Measurements from ENCODE around the gene POC5. TPM values are rescaled to one million over a fixed set of nuclear protein-coding genes. Genes with fewer than 3 reads are reported as not detected.

The POC5 gene
- total and polyA plus RNA-seq, 2 of the 8 experiments (the other 6 are each of a cell fraction or from before 2014, with no cell fraction given), result 11.2 to 12.1 TPM

GRCh38 chr5:75677607-75678006, 39.6 kb downstream of the POC5 start:
- DNase-seq (ENCODE audit: low read depth in 1 of 2, low spot score in 2 of 2) (no peak), FAIRE-seq (no peak)
- Histone ChIP-seq H3K4ac (replicated peaks; ENCODE audit: insufficient read length, low read depth, low read length) (no peak overlapping the region), H3K27me3 (replicated peaks in 1 of 4; ENCODE audit: control insufficient read depth in 3 of 4, extremely low read depth in 1 of 4, insufficient read depth in 3 of 4, low read length in 3 of 4) (no peaks in the 10 kb centered on the region), H2AFZ (ENCODE audit: low read length) (no peak overlapping the region), H4K91ac (replicated peaks; ENCODE audit: insufficient read length, low read length) (no peak overlapping the region), H2BK20ac (ENCODE audit: low read length) (no peak overlapping the region), H3K23me2 (ENCODE audit: low read depth, low read length) (no peaks in the 10 kb centered on the region), H3K79me1 (ENCODE audit: low read depth, low read length) (no peaks in the 10 kb centered on the region), H3K14ac (ENCODE audit: insufficient read length) (no peak overlapping the region), H3K4me2 (ENCODE audit: insufficient read depth in 1 of 2, low read depth in 2 of 2, low read length in 2 of 2) (no peak overlapping the region), H3K27ac (ENCODE audit: low read depth, low read length) (no peak overlapping the region), H2AK5ac (ENCODE audit: low read depth, low read length) (no peak overlapping the region), H2BK15ac (ENCODE audit: low read length) (no peak overlapping the region), H3K9ac (replicated peaks in 1 of 4; ENCODE audit: extremely low read depth in 1 of 4, low read depth in 3 of 4, low read length in 3 of 4) (no peak overlapping the region), H4K8ac (ENCODE audit: extremely low read depth, insufficient read depth, low read length) (no peak overlapping the region), H2BK120ac (replicated peaks; ENCODE audit: low read depth, low read length) (no peak overlapping the region), H3K18ac (ENCODE audit: extremely low read depth, low read length) (no peak overlapping the region), H2BK5ac (ENCODE audit: low read depth, low read length) (no peak overlapping the region), H4K5ac (ENCODE audit: insufficient read length, low read depth, low read length) (no peak overlapping the region), H3K4me3 (ENCODE audit: extremely low read depth in 1 of 4, insufficient read depth in 2 of 4, low read depth in 3 of 4, low read length in 4 of 4) (no peak overlapping the region), H3K23ac (ENCODE audit: insufficient read length) (no peak overlapping the region), H3K36me3 (ENCODE audit: control insufficient read depth in 2 of 4, insufficient read depth in 4 of 4, low read length in 3 of 4) (peaks cover 0 to 3% (median 1%) of the 10 kb centered on the region in 4 experiments; a peak in 2 of 8 replicates), H4K20me1 (replicated peaks in 1 of 2; ENCODE audit: control insufficient read depth in 1 of 2, insufficient read depth in 2 of 2, low read length in 2 of 2) (no peaks in the 10 kb centered on the region), H3K56ac (replicated peaks; ENCODE audit: insufficient read length, low read depth, low read length) (no peak overlapping the region), H3K4me1 (replicated peaks in 1 of 4; ENCODE audit: control insufficient read depth in 3 of 4, insufficient read depth in 4 of 4, low read length in 3 of 4) (no peaks in the 10 kb centered on the region), H3K79me2 (ENCODE audit: control insufficient read depth in 1 of 2, insufficient read depth in 2 of 2, low read length in 2 of 2) (no peaks in the 10 kb centered on the region), H3K9me3 (ENCODE audit: insufficient read depth in 2 of 2, low read depth in 1 of 2, low read length in 1 of 2) (no peaks in the 10 kb centered on the region), H2BK12ac (ENCODE audit: low read depth, low read length) (no peak overlapping the region)
- TF ChIP-seq SP4 (IDR thresholded peaks at IDR 0.05; ENCODE audit: low read length) (no peak), RNF2 (IDR thresholded peaks at IDR 0.05; ENCODE audit: borderline replicate concordance, low read depth, low read length, missing control alignments, poor library complexity, severe bottlenecking) (no peak), JUND (IDR thresholded peaks at IDR 0.05; ENCODE audit: low read length) (no peak), TCF12 (IDR thresholded peaks at IDR 0.05; ENCODE audit: low read depth, low read length) (no peak), E2F6 (IDR thresholded peaks at IDR 0.05) (no peak), SP1 (IDR thresholded peaks at IDR 0.05; ENCODE audit: low read depth, low read length) (no peak)
- 90% methylated on average over 1 of the region's 1 CpG; no CpG with 5 or more reads in 1 of the 2 experiments for WGBS, 2 experiments (ENCODE audit: extremely low coverage in 1 of 2, insufficient coverage in 1 of 2, insufficient read length in 1 of 2, insufficient replicate concordance in 2 of 2, low coverage in 1 of 2, low lambda C conversion rate in 2 of 2, missing lambda C conversion rate in 1 of 2)
- ChIA-PET POLR2A (ENCODE audit: partially characterized antibody) (no interaction called here), CTCF (ENCODE audit: partially characterized antibody) (interaction anchor here (0.7 to 2.8 kb wide), 2 partner anchors 13 to 21 kb away, joined by 3 to 8 read pairs; no protein-coding TSS in a partner anchor)

Data from H1 (cell line).